Spinal cord (tissue), 10 donors: ENCODE measurements around the gene SMAGP. TPM values are rescaled to one million over a fixed set of nuclear protein-coding genes. Genes with fewer than 3 reads are reported as not detected.

Experiments
- DNase-seq, 6 donors: peaks; one replicate each; pipeline versions ENCODE4 v3.0.0 to v3.0.0-alpha.2; 2013 to 2015; ENCODE audit warnings: low spot score in 6 of 6, low read depth in 4 of 6
- H3K27ac ChIP-seq: one replicate; pipeline ENCODE4 v1.5.1; 2013; ENCODE audit warnings: low read depth, low read length, control low read depth
- H3K27me3 ChIP-seq: one replicate; pipeline ENCODE4 v1.6.1; 2013; ENCODE audit warnings: low read length; ENCODE audit not compliant: control insufficient read depth, insufficient read depth
- H3K36me3 ChIP-seq: one replicate; pipeline ENCODE4 v1.6.1; 2013; ENCODE audit warnings: low read length; ENCODE audit not compliant: control insufficient read depth, insufficient read depth
- H3K4me1 ChIP-seq: one replicate; pipeline ENCODE4 v1.6.1; 2013; ENCODE audit warnings: low read length; ENCODE audit not compliant: control insufficient read depth, insufficient read depth
- H3K4me3 ChIP-seq: one replicate; pipeline ENCODE4 v1.5.1; 2013; ENCODE audit warnings: low read depth, low read length, control low read depth
- H3K9me3 ChIP-seq: one replicate; pipeline ENCODE4 v1.6.1; 2013; ENCODE audit warnings: low read length; ENCODE audit not compliant: control insufficient read depth, insufficient read depth
- WGBS: methylation state at CpG from one replicate; pipeline ENCODE4 v1.1.5; 2013; ENCODE audit warnings: missing lambda C conversion rate; ENCODE audit not compliant: insufficient coverage; 5-methylcytosine and 5-hydroxymethylcytosine counted together
- polyA plus RNA-seq, 2 donors: library from polyadenylated mRNA; unstranded; fragments of 120-200 nt; gene quantifications; one replicate each; pipeline ENCODE4 v1.2.1, GENCODE V29; 2013; ENCODE audit not compliant: insufficient read length in 2 of 2
- total RNA-seq, 2 donors: library from RNA; depleted of rRNA in 1 of 2; stranded (reverse); fragments of 120-200 nt in 1 of 2; fragments of >200 nt in 1 of 2; gene quantifications; one replicate each; pipeline versions ENCODE4 v1.2.3 to v1.2.4, GENCODE V29; 2013 to 2014
- donor health status: healthy.

The SMAGP gene
- total and polyA plus RNA-seq, 4 donors, result 5.1 to 17.6 (median 7.1) TPM

DNA sequence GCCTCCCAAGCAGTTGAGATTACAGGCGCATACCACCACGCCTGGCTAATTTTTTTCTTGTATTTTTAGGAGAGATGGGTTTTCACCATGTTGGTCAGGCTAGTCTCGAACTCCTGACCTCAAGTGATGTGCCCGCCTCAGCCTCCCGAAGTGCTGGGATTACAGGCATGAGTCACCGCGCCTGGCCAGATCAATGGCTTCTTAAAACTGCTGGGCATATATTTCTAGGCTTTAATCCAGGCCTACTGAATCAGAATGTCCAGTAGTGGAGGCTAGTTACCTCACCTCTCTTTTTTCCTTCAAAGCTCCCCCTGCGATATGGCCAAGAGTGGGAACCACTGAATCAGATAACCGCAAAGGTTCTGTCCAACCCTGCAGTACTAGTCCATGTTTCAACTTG is 69.4 kb downstream of the SMAGP start:
- Histone ChIP-seq H3K36me3 (peaks cover 64% of the 10 kb centered on the region), H3K9me3 (no peaks in the 10 kb centered on the region), H3K4me1 (peaks cover 22% of the 10 kb centered on the region), H3K27me3 (no peaks in the 10 kb centered on the region), H3K4me3 (no peak overlapping the region), H3K27ac (no peak overlapping the region)
- 100% methylated on average over 6 of the region's 9 CpGs for WGBS
- DNase-seq, result no peak

DNA sequence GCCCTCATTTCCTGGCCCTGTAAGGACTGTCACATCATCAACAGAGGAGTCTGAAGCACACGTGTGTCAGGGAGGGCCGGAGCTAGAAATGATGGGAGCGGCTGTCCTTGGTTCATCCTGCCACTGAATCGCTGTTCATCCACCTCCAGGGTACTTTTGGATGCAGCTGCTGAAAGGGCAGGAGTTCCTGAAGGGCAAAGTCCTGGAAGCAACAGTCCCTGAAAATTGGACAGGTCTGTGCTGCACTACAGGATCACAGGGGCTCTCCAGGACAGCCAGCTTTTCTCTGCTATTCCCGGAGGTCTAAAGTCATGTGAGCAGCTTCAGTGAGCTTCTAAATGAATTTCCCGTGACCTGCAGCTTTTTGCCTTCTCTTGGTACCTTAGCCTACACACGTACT is 70.1 kb downstream of the SMAGP start:
- H3K36me3 ChIP-seq, result peaks cover 61% of the 10 kb centered on the region
- H3K4me1 ChIP-seq, result peaks cover 16% of the 10 kb centered on the region
- no peaks in the 10 kb centered on the region for H3K9me3 ChIP-seq
- no peak overlapping the region for H3K4me3 ChIP-seq
- 93% methylated on average over 5 of the region's 7 CpGs for WGBS
- no peak for DNase-seq
- H3K27ac ChIP-seq, result no peak overlapping the region
- H3K27me3 ChIP-seq, result no peaks in the 10 kb centered on the region

- H3K36me3 ChIP-seq, result peaks cover 60% of the 10 kb centered on the region
- H3K9me3 ChIP-seq, result no peaks in the 10 kb centered on the region
- no peak for DNase-seq
- H3K27ac ChIP-seq, result no peak overlapping the region
- H3K4me3 ChIP-seq, result no peak overlapping the region
- H3K27me3 ChIP-seq, result no peaks in the 10 kb centered on the region
- peaks cover 11% of the 10 kb centered on the region for H3K4me1 ChIP-seq
- WGBS, result 92% methylated on average over 9 of the region's 10 CpGs
Measured at GRCh38 chr12:51199366-51199945, 70.8 kb downstream of the SMAGP start.

DNA sequence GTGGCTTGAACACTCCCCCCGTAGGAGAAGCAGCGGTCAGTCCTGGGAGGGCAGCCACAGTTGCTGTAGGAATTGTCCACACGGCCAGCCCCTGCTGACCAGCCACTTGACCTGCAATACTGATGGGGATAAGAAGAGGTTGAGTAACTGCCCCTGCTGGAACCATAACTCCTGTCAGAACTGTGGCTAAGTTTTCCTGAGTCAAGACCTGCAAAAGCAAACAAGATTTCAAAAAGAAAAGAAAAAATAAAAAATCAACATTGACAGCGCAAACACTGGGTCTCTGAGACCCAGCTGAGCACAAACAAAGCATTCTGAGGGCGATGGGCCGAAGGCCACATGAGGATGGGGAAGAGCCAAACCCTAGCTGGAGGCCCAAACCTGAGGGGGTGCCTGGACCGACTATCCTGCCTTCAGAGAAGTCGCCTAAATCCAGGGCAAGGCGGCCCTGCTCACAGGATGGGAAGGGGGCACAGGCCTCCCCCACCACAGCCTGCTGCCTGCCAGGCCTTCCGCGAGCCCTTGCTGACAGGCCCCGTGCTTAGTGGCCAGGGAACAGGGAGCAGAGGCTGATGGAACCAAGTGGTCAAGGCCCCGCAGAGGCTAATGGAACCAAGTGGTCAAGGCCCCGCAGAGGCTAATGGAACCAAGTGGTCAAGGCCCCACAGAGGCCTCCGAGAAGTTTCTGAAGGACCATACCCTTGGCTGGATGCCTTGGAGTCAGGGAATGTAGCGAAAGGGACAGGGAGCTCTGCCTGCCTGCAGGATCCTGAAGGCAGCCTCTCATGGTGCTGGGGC is 71.4 kb downstream of the SMAGP start:
- peaks cover 8% of the 10 kb centered on the region for H3K4me1 ChIP-seq
- H3K4me3 ChIP-seq, result no peak overlapping the region
- peak in 1 of 6 donors; percentile 38 for DNase-seq
- 69% methylated on average over 13 of the region's 16 CpGs for WGBS
- peaks cover 54% of the 10 kb centered on the region for H3K36me3 ChIP-seq
- no peaks in the 10 kb centered on the region for H3K9me3 ChIP-seq
- H3K27me3 ChIP-seq, result no peaks in the 10 kb centered on the region
- H3K27ac ChIP-seq, result peak overlapping the region; percentile 25

DNA sequence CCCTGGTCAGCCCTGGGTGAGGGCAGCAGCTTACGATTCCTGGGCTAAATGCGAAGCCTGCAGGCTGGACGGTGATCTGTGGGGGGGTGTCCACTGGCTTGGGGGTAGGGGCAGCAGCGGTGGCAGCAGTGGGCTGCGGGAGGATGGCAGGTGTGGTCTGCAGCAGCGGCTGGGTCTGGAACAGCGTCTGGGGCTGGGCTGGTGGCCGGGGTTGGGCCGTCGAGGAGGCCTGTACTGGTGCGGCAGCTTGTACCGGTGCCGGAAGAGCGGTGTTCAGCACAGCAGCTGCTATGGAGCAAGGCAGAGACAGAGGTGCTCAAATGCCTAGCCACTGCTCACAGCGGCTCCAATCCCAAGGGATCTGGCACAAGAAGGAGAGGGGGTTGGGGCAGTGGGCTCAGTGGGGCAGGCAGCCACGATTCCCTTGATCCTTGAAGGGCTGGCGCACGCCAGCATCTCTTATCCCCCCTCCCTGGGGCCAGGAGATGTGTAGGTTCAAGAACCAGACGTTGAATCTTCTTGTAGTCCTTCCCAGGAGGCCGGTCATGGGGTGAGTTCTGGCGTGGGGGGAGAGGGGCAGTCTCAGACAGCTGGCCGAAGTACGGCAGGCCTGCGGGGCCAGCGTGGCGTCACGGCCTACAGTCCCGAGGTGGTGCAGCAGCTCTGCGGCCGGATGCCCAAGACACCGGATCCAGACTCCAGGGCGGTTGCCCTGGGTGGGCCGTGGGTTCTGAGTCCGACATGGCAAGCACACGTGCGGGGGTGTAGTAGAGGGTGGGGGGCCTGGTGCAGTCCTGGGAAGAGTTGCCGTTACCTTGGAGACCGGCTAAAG is 72.3 kb downstream of the SMAGP start:
- WGBS, result 83% methylated on average over 32 of the region's 38 CpGs
- peak in 1 of 6 donors; percentile 29 for DNase-seq
- Histone ChIP-seq H3K9me3 (no peaks in the 10 kb centered on the region), H3K4me3 (no peak overlapping the region), H3K27ac (peak overlapping the region; percentile 25), H3K36me3 (peaks cover 49% of the 10 kb centered on the region), H3K4me1 (peaks cover 8% of the 10 kb centered on the region), H3K27me3 (no peaks in the 10 kb centered on the region)

DNA sequence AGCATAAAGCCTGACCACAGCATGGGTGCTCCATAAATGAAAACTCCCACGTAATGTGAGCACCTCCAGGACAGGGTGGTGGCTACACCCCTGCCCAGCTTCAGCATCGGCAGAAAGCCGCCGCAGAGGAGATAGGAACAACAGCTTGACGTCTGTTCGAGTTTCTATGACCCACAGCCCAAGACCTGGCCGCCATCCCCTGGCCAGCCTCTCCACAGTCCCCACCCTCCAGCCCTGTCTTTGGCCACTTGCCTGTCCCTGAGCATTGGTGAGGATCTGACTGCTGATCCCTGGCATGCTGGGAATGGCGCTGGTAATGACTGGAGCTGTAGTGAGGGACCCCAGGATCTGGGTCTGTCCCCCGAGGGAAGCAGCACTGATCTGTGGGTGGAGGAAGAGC is 73.7 kb downstream of the SMAGP start:
- H3K4me3 ChIP-seq, result no peak overlapping the region
- H3K4me1 ChIP-seq, result peaks cover 8% of the 10 kb centered on the region
- H3K36me3 ChIP-seq, result peaks cover 57% of the 10 kb centered on the region
- no peak overlapping the region for H3K27ac ChIP-seq
- no peak for DNase-seq
- H3K27me3 ChIP-seq, result no peaks in the 10 kb centered on the region
- H3K9me3 ChIP-seq, result no peaks in the 10 kb centered on the region
- WGBS, result 95% methylated on average over 9 of the region's 9 CpGs

GRCh38 chr12:51195841-51196240 is 74.4 kb downstream of the SMAGP start:
- Histone ChIP-seq H3K4me1 (peaks cover 8% of the 10 kb centered on the region), H3K4me3 (no peak overlapping the region), H3K27ac (no peak overlapping the region), H3K9me3 (no peaks in the 10 kb centered on the region), H3K27me3 (no peaks in the 10 kb centered on the region), H3K36me3 (peaks cover 61% of the 10 kb centered on the region)
- DNase-seq, result no peak
- 98% methylated on average over 5 of the region's 7 CpGs for WGBS

Other genes starting within 250 kb of the SMAGP start
- gene SLC11A2, start 244.0 kb downstream of the SMAGP start, total RNA-seq, result 100 to 1,000 TPM in 1 of 2 donors, 10 to 100 TPM in 1; 52.0 to 102 TPM
- gene SLC11A2, start 244.0 kb downstream of the SMAGP start, polyA plus RNA-seq, result 10 to 100 TPM; 56.0 to 65.1 TPM
- 10 to 100 TPM; 66.5 to 67.5 TPM for gene LETMD1, start 222.1 kb downstream of the SMAGP start, total RNA-seq
- gene LETMD1, start 222.1 kb downstream of the SMAGP start, polyA plus RNA-seq, result 100 to 1,000 TPM in 1 of 2 donors, 10 to 100 TPM in 1; 80.4 to 105 TPM
- 10 to 100 TPM; 30.9 to 41.6 TPM for gene CSRNP2, start 186.8 kb downstream of the SMAGP start, total RNA-seq
- 10 to 100 TPM; 53.4 to 61.1 TPM for gene CSRNP2, start 186.8 kb downstream of the SMAGP start, polyA plus RNA-seq
- gene TFCP2, start 97.3 kb downstream of the SMAGP start, total RNA-seq, result 10 to 100 TPM; 23.2 to 23.7 TPM
- gene TFCP2, start 97.3 kb downstream of the SMAGP start, polyA plus RNA-seq, result 10 to 100 TPM; 49.1 to 50.6 TPM
- 1 to 10 TPM; 8.8 to 9.1 TPM for gene POU6F1, start 52.4 kb downstream of the SMAGP start, total RNA-seq
- gene POU6F1, start 52.4 kb downstream of the SMAGP start, polyA plus RNA-seq, result 10 to 100 TPM; 33.5 to 44.2 TPM
- 100 to 1,000 TPM in 1 of 2 donors, 10 to 100 TPM in 1; 69.4 to 124 TPM for gene DAZAP2, start 31.6 kb downstream of the SMAGP start, total RNA-seq
- 100 to 1,000 TPM; 169 to 199 TPM for gene DAZAP2, start 31.6 kb downstream of the SMAGP start, polyA plus RNA-seq
- gene BIN2, start 53.8 kb upstream of the SMAGP start, total RNA-seq, result 1 to 10 TPM; 5.6 to 7.2 TPM
- gene BIN2, start 53.8 kb upstream of the SMAGP start, polyA plus RNA-seq, result 1 to 10 TPM; 6.0 to 8.4 TPM
- not detected for gene CELA1, start 76.3 kb upstream of the SMAGP start, total RNA-seq
- not detected for gene CELA1, start 76.3 kb upstream of the SMAGP start, polyA plus RNA-seq
- gene GALNT6, start 121.0 kb upstream of the SMAGP start, total RNA-seq, result 1 to 10 TPM; 1.2 to 5.0 TPM
- under 1 TPM; 0.80 to 0.82 TPM for gene GALNT6, start 121.0 kb upstream of the SMAGP start, polyA plus RNA-seq
- 10 to 100 TPM; 10.9 to 30.0 TPM for gene SLC4A8, start 154.4 kb upstream of the SMAGP start, total RNA-seq
- gene SLC4A8, start 154.4 kb upstream of the SMAGP start, polyA plus RNA-seq, result 10 to 100 TPM; 18.0 to 23.8 TPM